Smooth muscle cell of the coronary artery (primary cell): ENCODE measurements around the gene ZNF679. TPM values are rescaled to one million over a fixed set of nuclear protein-coding genes. Genes with fewer than 3 reads are reported as not detected.

Source experiments
- total RNA-seq: library from RNA; depleted of rRNA; stranded (reverse); fragments of >200 nt; gene quantifications from 2 replicates; pipeline ENCODE4 v1.2.3, GENCODE V29; 2014; ENCODE audit warnings: low replicate concordance

ZNF679 gene
- total RNA-seq: not detected in 2 replicates

DNA sequence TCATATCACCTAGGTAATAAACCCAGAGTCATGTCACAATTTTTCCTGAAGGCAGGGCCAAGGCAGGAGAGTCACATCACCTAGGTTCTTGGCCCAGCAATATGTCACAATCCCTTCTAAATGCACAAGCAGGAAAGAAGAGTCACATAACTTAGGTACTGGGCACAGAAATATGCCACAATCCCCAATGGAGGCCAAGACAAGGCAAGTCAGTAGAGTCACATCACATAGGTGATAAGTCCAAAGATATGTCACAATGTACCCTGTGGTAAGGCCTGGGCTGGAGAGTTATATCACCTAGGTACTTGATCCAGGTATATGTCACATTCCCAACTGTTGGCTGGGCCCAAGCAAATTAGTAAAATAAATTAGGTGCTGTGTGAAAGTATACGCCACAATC is at the start of gene ZNF679:
TSS of gene ZNF679 (plus strand) at position 301 of the 400 bp plus-strand sequence. CDS start 20,644 bp downstream, outside the sequence.

DNA sequence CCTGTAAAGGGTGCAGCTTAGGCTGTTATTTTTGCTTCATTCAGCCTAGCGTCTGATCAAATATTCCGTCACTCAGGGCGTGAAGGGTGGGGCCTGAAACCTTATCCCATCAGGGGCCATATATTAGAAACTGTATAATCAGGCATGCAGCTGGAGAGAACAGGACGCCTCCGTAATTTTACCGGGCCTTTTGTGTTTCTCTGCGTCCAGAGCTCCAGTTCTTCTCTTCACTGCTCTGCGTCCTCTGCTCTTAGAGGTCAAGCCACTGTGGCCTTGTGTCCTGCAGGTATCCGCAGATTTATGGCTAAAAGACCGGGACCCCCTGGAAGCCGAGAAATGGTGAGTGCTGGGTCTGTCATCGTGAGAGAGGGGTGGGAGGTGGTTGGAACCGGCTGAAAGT is 21.4 kb upstream of the ZNF679 start, which contains the start of gene ZNF735:
TSS of gene ZNF735 (plus strand) at position 301 of the 400 bp plus-strand sequence. CDS start at position 301, 0 bp downstream.

DNA sequence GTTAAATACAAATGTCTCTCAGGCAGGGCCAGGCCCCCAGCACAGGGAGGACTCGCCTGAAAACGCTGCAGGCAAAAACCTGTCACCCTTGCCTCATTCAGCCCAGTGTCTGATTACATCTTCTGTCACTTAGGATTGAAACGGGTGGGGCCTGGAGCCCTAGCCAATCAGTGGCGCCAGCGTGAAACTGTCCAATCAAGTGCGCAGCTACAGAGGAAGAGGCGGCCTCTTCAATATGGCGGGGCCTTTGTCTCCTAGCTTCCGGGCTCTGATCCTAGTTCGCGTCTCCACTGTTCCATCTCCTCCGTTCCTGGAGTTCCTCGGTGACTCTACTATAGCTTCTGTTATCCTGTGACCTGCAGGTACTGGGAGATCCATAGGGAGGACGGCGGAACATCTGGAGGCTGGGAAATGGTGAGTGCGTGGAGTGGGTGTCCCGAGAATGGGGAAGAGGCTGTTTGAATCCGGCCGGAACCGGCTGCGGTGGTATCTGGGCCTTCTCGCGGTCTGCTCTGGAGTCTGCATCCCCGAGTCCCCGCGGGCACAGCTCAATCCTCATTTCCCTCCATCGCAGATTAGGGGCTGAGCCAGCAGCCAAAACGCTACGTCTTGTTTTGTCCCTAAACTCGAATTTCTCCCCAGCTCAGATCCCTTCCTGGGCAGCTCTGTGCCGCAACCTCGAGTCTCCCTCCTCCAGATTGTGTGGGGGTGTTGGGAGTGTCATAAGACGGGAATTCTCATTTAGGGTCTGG is 85.6 kb downstream of the ZNF679 start, which contains the start of gene ZNF736:
TSS of gene ZNF736 (plus strand) at position 222 of the 752 bp plus-strand sequence. CDS start at position 412, 190 bp downstream.

Other genes starting within 250 kb of the ZNF679 start
- not detected in 2 replicates for gene ZNF722, start 229.6 kb upstream of the ZNF679 start, total RNA-seq
- gene ZNF727, start 183.0 kb upstream of the ZNF679 start, total RNA-seq: 0.15 and 0.35 TPM in 2 replicates
- not detected in 2 replicates for gene ZNF735, start 21.3 kb upstream of the ZNF679 start, total RNA-seq
- 7.2 and 10.1 TPM in 2 replicates for gene ZNF736, start 85.5 kb downstream of the ZNF679 start, total RNA-seq